GM12878 (cell line): ENCODE measurements around the gene ITGA5. TPM values are rescaled to one million over a fixed set of nuclear protein-coding genes. Genes with fewer than 3 reads are reported as not detected.

Experiments
- ATAC-seq: fragments of 200-7000 bp; cut with Tn5 transposase; 3 replicates; pipeline ENCODE4 v1.9.1; 2020; ENCODE audit warnings: mild to moderate bottlenecking, moderate library complexity
- BruUV-seq: library from RNA; stranded (reverse); fragments of 400-500 nt; replicated peaks from 2 replicates; lab custom pipeline; 2021; lab: Mats Ljungman, UMichigan
- CTCF ChIA-PET: fragments of 300-600 bp; sonication (Branson Sonifier 250); formaldehyde crosslinking; extraction: SDS; loops from one replicate; lab custom pipeline; 2021; ENCODE audit warnings: inconsistent platforms; lab: Yijun Ruan, JAX
- POLR2A ChIA-PET: fragments of 350-600 bp; formaldehyde crosslinking; extraction: SDS; loops from one replicate; lab custom pipeline; 2021; ENCODE audit warnings: inconsistent platforms; lab: Charles Lee
- RAD21 ChIA-PET: fragments of 300-600 bp; sonication (Branson Sonifier 250); formaldehyde crosslinking; loops from one replicate; lab custom pipeline; 2023; ENCODE audit warnings: antibody characterized with exemption; ENCODE audit not compliant: unreplicated experiment; lab: Charles Lee
- SMC1A ChIA-PET: fragments of 300-600 bp; sonication (Branson Sonifier 250); formaldehyde crosslinking; loops from one replicate; lab custom pipeline; 2023; ENCODE audit not compliant: unreplicated experiment, uncharacterized antibody; lab: Charles Lee
- DNase-seq: peaks from one replicate; pipeline ENCODE4 v3.0.0-alpha.2; 2011; ENCODE audit warnings: low read depth, low spot score
- FAIRE-seq: peaks from 3 replicates; lab custom pipeline; 2011; peaks lifted over from hg19 to GRCh38; lab: Jason Lieb, UNC
- H2AFZ ChIP-seq: 2 replicates; pipeline ENCODE4 v1.6.0; 2011; ENCODE audit warnings: low read depth, low read length, control low read depth; ENCODE audit not compliant: control insufficient read depth
- H3K27ac ChIP-seq: 2 replicates; pipeline ENCODE4 v1.5.1; 2011; ENCODE audit warnings: control low read depth; ENCODE audit not compliant: control insufficient read depth, insufficient read depth
- H3K27me3 ChIP-seq, 2 experiments: replicated peaks in 1 of 2; 2 replicates each; pipeline versions ENCODE4 v1.6.0 to v1.6.1; 2011; ENCODE audit warnings: low read length in 1 of 2; ENCODE audit not compliant: control insufficient read depth in 2 of 2, insufficient read depth in 2 of 2
- H3K36me3 ChIP-seq, 2 experiments: 2 replicates each; pipeline ENCODE4 v1.5.1; 2011; ENCODE audit warnings: low read length in 1 of 2; ENCODE audit not compliant: control insufficient read depth in 2 of 2, insufficient read depth in 2 of 2
- H3K4me1 ChIP-seq: 2 replicates; pipeline ENCODE4 v1.6.1; 2011; ENCODE audit warnings: mild to moderate bottlenecking, low read length, moderate library complexity, mixed read lengths; ENCODE audit not compliant: control insufficient read depth, insufficient read depth
- H3K4me2 ChIP-seq: 2 replicates; pipeline ENCODE4 v1.6.0; 2011; ENCODE audit warnings: control low read depth; ENCODE audit not compliant: control insufficient read depth, insufficient read depth
- H3K4me3 ChIP-seq: fragments of 200-600 bp; sonication (generic); 2 replicates; pipeline ENCODE4 v1.5.1; 2016
- H3K79me2 ChIP-seq: 2 replicates; pipeline ENCODE4 v1.6.0; 2011; ENCODE audit warnings: low read length; ENCODE audit not compliant: control insufficient read depth, insufficient read depth
- H3K9ac ChIP-seq: 2 replicates; pipeline ENCODE4 v1.8.0; 2011; ENCODE audit warnings: low read length, control low read depth, mixed read lengths; ENCODE audit not compliant: control insufficient read depth, insufficient read depth
- H3K9me3 ChIP-seq: replicated peaks from 3 replicates; pipeline ENCODE4 v1.5.1; 2011; ENCODE audit warnings: mild to moderate bottlenecking, low read length; ENCODE audit not compliant: control insufficient read depth, insufficient read depth
- H4K20me1 ChIP-seq: 2 replicates; pipeline ENCODE4 v1.6.0; 2011; ENCODE audit not compliant: control insufficient read depth, insufficient read depth
- CHD2 ChIP-seq: IDR thresholded peaks from 2 replicates; pipeline ENCODE4 v1.6.1; 2011; ENCODE audit warnings: low read depth, low read length, improper control_type of control experiment, borderline replicate concordance
- EP300 ChIP-seq, 2 experiments: fragments of 150-350 bp in 1 of 2; IDR thresholded peaks; 2 replicates each; pipeline ENCODE4 v1.6.1; 2011 to 2012; ENCODE audit warnings: low read depth in 2 of 2, low read length in 2 of 2, borderline replicate concordance in 1 of 2, improper control_type of control experiment in 1 of 2, inconsistent platforms in 1 of 2; ENCODE audit not compliant: control insufficient read depth in 1 of 2
- IKZF2 ChIP-seq, 2 experiments: fragments of 450-650 bp; IDR thresholded peaks; 2 replicates each; pipeline ENCODE4 v1.6.1; 2017; ENCODE audit warnings: mild to moderate bottlenecking in 2 of 2, moderate library complexity in 2 of 2
- MTA2 ChIP-seq: fragments of 450-650 bp; IDR thresholded peaks from 2 replicates; pipeline ENCODE4 v1.6.1; 2016; ENCODE audit warnings: low read depth, mild to moderate bottlenecking, moderate library complexity
- NFIC ChIP-seq: IDR thresholded peaks from 2 replicates; pipeline ENCODE4 v1.6.1; 2012; ENCODE audit warnings: low read depth, mild to moderate bottlenecking, inconsistent platforms, low read length, moderate library complexity
- PKNOX1 ChIP-seq: fragments of 450-650 bp; IDR thresholded peaks from 2 replicates; pipeline ENCODE4 v1.6.1; 2016; ENCODE audit warnings: mild to moderate bottlenecking
- RUNX3 ChIP-seq: IDR thresholded peaks from 2 replicates; pipeline ENCODE4 v1.6.1; 2012; ENCODE audit warnings: low read length, inconsistent platforms
- SKIL ChIP-seq: fragments of 450-650 bp; IDR thresholded peaks from 2 replicates; pipeline ENCODE4 v1.6.1; 2017; ENCODE audit warnings: mild to moderate bottlenecking, low read depth, inconsistent platforms; ENCODE audit not compliant: poor library complexity, severe bottlenecking
- SMC3 ChIP-seq: IDR thresholded peaks from 2 replicates; pipeline ENCODE4 v1.6.1; 2011; ENCODE audit warnings: low read length, improper control_type of control experiment, borderline replicate concordance
- SREBF1 ChIP-seq: IDR thresholded peaks from 2 replicates; pipeline ENCODE4 v1.6.1; 2012; ENCODE audit warnings: mild to moderate bottlenecking, low read length
- STAT3 ChIP-seq: IDR thresholded peaks from 2 replicates; pipeline ENCODE4 v1.6.1; 2011; ENCODE audit warnings: low read depth, low read length, improper control_type of control experiment
- SUPT20H ChIP-seq: IDR thresholded peaks from 2 replicates; pipeline ENCODE4 v1.6.1; 2011; ENCODE audit warnings: low read depth, mild to moderate bottlenecking, low read length, moderate library complexity, borderline replicate concordance; ENCODE audit not compliant: control insufficient read depth
- USF2 ChIP-seq: IDR thresholded peaks from 2 replicates; pipeline ENCODE4 v1.6.1; 2011; ENCODE audit warnings: low read depth, low read length, improper control_type of control experiment, borderline replicate concordance
- WGBS: methylation state at CpG from one replicate; pipeline ENCODE4 v1.1.6; 2016; ENCODE audit warnings: low lambda C conversion rate; ENCODE audit not compliant: insufficient replicate concordance, insufficient coverage; ENCODE audit errors: missing lambda C conversion rate; 5-methylcytosine and 5-hydroxymethylcytosine counted together
- in situ Hi-C: fragments of 300-500 bp; cut with MboI; formaldehyde crosslinking; loops from 9 replicates; pipeline ENCODE4 v1.14.3; 2018; ENCODE audit warnings: mixed read lengths
- intact Hi-C: fragments of 100-400 bp; cut with micrococcal nuclease; formaldehyde crosslinking; loops from one replicate; pipeline ENCODE4 v1.14.2; 2022; ENCODE audit not compliant: unreplicated experiment
- polyA plus RNA-seq, 11 experiments: library from polyadenylated mRNA; depleted of rRNA in 4 of 11; unstranded in 6 of 11; stranded (reverse) in 5 of 11; fragments of >200 nt; fragmentation: Nextera tagmentation in 4 of 11; fragmentation: Illumina TruSeq in 1 of 11; extraction: Ambion mirVana in 4 of 11; extraction: Trizol in 1 of 11; gene quantifications; 1 replicate in 1 of 11; 2 replicates in 10 of 11; pipeline versions ENCODE4 v1.2.1 to v1.2.3, GENCODE V29; 2011 to 2016; ENCODE audit warnings: inconsistent platforms in 2 of 11, missing spikeins in 2 of 11, low read depth in 1 of 11
- total RNA-seq, 4 experiments: library from RNA; depleted of rRNA in 3 of 4; stranded (reverse); fragments of >200 nt in 3 of 4; fragmentation: Illumina TruSeq in 1 of 4; extraction: Trizol in 1 of 4; gene quantifications; 2 replicates each; pipeline versions ENCODE4 v1.2.1 to v1.2.3, GENCODE V29; 2013 to 2021

Gene ITGA5
- total and polyA plus RNA-seq, 10 of the 15 experiments (the other 5 are each of a cell fraction or from before 2014, with no cell fraction given) = 0.15 to 22.5 (median 0.61) TPM

GRCh38 chr12:54427106-54427505 is 8.0 kb upstream of the ITGA5 start:
- Histone ChIP-seq H3K4me2 (no peak overlapping the region), H2AFZ (no peak overlapping the region), H3K9me3 (no peaks in the 10 kb centered on the region), H3K27ac (no peak overlapping the region), H4K20me1 (no peaks in the 10 kb centered on the region), H3K36me3 (no peaks in the 10 kb centered on the region)
- POLR2A ChIA-PET = interaction anchor here (1.1 kb wide), 1 partner anchor 12 kb away, joined by 3 read pairs; no protein-coding TSS in a partner anchor
- in situ Hi-C loops = no loop called here
- intact Hi-C loops = no loop called here
- FAIRE-seq = no peak
- DNase-seq = no peak
- WGBS = 27% methylated on average over 4 of the region's 4 CpGs
- CTCF ChIA-PET = interaction anchor here (7.9 to 33.3 kb wide), 2 partner anchors 11 to 26 kb away, joined by 78 to 1071 read pairs; no protein-coding TSS in a partner anchor
- TF ChIP-seq CHD2 = no peak
- TF ChIP-seq STAT3 = no peak
- TF ChIP-seq SMC3 = no peak
- no peak for TF ChIP-seq SKIL
- no peak for TF ChIP-seq MTA2
- no peak for TF ChIP-seq SREBF1
- TF ChIP-seq SUPT20H = no peak
- no peak for TF ChIP-seq PKNOX1
- no peak for TF ChIP-seq USF2
- TF ChIP-seq RUNX3 = no peak
- no peak for TF ChIP-seq NFIC
- no peak for TF ChIP-seq IKZF2 (IDR thresholded peaks at IDR 0.05)
- no peak for TF ChIP-seq EP300 (IDR thresholded peaks at IDR 0.05; ENCODE audit: borderline replicate concordance in 1 of 2, control insufficient read depth in 1 of 2, low read depth in 2 of 2, low read length in 2 of 2)
- TF ChIP-seq, all 136 proteins: peak for 0
- H3K27me3 ChIP-seq = peaks cover 7 to 13% of the 10 kb centered on the region in 2 experiments
- no TSS peak for BruUV-seq
- H3K79me2 ChIP-seq = no peaks in the 10 kb centered on the region
- SMC1A ChIA-PET = interaction anchor here (1.3 to 21.0 kb wide), 3 partner anchors 11 to 26 kb away, joined by 3 to 469 read pairs (median 54); no protein-coding TSS in a partner anchor
- no peak overlapping the region for H3K4me3 ChIP-seq
- no peak overlapping the region for H3K9ac ChIP-seq
- no peak for ATAC-seq
- peaks cover under 1% of the 10 kb centered on the region; the same call in 1 of the 2 replicates for H3K4me1 ChIP-seq
- RAD21 ChIA-PET = interaction anchor here (0.9 to 3.5 kb wide), 3 partner anchors 12 to 28 kb away, joined by 3 to 28 read pairs (median 14); no protein-coding TSS in a partner anchor
